Fibroblast of skin of scalp (primary cell): ENCODE measurements around the gene SERPINA6.
"Not testable (repeated sequence)": the region's sequence is repeated elsewhere in the genome, so short reads cannot be mapped to it uniquely, and the experiment has no call there.

Experiments used
- DNase-seq: peaks from one replicate; pipeline ENCODE4 v3.0.0-alpha.2; 2013

The SERPINA6 gene

DNA sequence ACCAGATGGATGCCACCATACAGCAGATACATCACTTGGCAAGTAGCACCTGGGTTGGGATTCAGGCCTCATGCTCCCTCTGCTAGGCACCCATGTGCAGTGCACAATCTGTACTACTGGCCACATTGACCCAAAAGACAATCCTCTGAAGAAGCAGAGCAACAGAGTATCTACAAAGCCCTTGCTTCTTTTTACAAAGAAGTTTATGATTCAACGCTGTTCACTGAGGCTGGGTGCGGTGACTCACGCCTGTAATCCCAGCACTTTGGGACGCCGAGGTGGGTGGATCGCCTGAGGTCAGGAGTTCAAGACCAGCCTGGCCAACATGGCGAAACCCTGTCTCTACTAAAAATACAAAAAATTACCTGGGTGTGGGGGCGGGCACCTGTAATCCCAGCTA lies 31.1 kb upstream of the SERPINA6 start:
- DNase-seq: not testable (repeated sequence)

DNA sequence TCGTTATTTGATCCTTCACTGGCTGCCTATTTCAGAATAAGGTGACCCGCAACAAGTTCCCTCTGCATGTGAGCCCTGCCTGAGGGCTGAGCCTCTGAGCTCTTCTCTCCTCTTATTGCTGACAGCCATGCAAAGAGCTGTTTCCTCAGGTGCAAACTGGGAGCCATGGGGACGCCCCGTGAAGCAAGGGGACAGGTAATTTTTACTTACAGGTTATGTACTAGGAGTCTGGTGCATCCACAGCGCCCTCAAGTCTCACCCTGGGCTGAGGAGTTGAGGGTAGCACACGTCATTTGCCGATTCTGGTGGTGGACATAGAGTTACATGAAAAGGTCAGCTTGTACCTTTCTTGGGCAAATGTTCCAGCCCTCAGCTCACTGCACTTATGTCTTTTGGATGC lies 26.1 kb upstream of the SERPINA6 start:
- no peak for DNase-seq

DNA sequence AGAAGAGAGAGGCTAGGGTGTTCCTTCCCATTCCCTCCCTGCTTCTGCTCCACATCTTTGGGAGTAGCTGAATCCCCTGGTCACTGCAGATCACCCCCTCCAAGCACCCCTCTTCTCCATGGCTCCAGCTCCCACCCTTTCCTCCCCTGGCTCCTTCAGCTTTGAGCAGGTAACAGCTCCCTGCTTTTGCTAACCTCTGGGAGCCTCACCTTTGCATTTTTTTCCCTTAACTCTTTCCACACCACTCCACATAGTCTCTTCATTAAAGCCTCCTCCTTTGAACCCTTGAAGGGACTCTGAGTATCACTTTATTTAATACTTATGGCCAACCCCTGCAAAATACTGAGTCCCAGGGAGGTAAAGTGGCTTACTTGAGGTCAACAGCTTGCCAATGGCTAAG lies 25.7 kb upstream of the SERPINA6 start:
- DNase-seq: no peak

DNA sequence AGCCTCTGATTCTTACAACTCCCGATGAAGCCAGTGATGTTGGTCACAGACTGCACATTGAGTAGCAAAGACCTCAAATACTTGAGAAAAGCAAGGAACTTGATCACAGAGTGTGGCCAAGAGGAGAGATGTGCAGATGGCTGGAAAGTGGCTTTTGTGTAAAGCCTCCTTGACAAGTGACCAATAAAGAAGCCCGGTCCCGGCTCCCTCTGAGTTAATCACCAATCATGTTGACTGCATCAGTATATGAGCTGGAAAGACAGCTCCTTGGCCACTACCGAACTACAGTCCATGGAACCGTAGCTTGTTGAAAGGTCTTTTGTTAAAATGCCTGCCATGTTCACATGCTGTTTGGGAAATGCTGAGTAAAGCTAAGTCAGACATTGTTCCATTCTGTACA lies 23.7 kb upstream of the SERPINA6 start:
- DNase-seq: no peak

DNA sequence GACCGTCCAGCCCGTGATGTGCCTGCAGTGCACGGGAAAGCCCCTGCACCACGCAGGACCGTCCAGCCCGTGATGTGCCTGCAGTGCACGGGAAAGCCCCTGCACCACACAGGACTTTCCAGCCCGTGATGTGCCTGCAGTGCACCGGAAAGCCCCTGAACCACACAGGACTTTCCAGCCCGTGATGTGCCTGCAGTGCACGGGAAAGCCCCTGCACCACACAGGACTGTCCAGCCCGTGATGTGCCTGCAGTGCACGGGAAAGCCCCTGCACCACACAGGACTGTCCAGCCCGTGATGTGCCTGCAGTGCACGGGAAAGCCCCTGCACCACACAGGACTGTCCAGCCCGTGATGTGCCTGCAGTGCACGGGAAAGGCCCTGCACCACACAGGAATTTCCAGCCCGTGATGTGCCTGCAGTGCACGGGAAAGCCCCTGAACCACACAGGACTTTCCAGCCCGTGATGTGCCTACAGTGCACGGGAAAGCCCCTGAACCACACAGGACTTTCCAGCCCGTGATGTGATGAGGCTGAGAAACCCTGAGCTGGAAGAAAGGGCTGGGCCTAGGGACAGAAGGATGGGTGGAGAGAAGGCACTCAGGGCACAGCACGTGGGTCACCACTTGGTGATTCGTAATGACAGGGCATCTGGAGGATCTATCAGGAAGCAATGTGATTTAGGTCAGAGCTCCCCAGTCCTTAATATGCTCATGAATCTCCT lies 23.1 kb upstream of the SERPINA6 start:
- DNase-seq: peak; percentile 21

DNA sequence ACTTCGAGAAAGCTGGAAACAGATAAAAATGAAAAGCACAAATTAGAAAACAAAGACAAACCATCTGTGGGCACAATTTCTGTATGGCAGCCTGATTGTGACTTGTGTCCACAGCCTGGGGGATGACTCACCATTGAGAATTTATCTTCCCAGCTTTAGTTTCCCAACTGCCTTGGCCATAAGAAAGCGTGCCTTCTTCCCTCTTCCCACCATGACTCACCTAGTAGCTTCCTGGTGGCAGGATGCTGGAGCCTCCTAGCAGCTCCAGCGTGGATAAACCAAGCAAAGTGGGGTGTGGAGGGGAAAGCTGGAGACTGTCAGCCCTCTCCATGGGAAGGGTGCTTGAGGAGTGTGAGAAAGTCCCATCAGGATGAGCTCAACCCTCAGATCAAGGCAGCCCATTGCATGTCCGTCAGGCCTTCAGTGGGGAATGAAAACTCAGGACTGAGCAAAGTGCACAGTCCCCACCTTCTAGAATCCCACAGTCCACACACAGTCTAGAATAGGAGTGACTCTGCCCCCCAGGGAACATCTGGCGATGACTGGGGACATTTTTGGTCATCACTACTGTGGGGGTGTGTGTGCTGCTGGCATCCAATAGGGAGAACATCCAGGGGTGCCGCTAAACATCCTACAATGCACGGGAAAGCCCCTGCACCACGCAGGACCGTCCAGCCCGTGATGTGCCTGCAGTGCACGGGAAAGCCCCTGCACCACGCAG lies 22.4 kb upstream of the SERPINA6 start:
- peak; percentile 94 for DNase-seq

DNA sequence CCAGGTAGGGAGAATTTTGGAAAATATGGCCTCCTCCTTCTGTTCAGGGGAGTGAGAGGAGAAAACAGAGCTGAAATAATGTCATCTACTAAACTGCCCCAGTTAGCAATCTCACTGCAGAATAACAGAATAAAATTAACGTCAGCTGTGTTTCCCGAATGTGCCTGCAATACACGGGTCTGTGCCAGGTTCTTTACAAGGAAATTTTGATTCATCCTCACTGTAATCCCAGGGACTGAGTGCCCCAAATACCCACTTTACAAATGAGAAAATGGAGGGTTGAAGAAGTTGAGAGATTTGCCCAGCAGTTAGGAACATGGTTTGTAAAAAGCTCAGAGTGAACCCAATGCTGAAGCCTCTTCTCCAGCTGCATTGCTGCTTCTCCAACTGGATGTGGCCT lies 21.3 kb upstream of the SERPINA6 start:
- no peak for DNase-seq

DNA sequence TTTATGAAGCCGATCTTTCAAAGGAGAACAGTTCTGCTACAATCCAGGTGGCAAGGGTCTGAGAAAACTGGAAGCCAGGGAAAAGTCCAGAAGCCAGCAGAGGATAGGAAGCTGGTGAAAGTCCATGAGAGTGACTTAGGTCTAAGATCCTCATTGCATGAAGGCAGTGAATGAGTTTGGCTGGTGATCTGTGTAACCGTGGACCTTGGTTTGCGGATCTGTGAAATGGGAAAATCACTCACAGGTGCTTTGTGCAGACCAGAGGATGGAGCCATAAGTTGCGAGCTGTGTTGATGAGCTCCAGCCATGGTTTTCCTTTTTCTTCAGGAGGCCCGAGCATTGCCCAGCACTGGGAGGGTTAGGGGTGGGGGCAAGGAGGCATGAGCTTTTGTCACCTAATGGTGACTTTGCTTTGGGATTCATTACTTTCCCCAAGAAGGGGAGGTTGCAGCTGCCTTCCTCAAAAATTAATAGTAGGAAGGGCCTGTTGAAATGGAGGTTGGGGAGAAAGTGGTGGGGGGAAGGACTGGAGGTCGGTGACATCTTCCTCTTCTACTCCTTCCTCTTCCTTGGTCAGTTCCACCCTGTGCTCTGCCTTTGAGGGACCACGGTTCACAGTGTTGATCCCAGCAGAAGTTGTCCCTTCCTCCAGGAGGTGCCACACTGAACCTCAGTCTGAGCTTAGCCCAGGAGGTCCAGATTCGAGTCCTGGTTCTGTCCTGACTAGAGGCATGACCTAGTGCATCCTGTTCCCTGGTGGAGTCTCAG lies 20.3 kb upstream of the SERPINA6 start:
- DNase-seq: no peak

DNA sequence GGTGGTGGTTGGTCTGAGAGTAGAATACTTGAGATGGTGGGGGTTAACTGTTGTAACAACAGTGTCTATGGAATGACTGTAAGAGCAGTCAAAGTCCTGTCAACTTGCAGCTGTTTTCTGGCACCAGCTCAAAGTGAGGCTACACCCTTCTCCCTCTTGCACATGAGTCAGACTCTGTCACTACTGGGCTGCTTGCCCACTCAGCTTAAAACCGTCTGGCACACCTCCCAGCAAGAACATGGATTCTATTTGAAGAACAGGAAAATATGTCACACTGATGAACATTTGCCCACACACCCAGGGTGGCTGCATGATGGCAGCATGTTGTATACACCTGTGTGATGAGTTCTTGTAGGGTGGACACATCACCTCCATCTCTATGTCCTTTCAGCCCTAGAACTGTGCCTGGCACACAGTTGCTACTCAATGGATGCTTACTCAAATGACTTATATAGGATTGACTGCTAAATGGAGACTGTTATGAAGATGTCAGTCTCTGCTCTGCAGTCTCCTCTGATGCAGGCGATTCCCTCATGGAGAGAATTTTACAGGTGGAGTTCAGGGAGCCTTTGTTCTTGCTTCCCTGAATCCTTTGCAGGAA lies 19.3 kb upstream of the SERPINA6 start:
- DNase-seq: peak; percentile 100

DNA sequence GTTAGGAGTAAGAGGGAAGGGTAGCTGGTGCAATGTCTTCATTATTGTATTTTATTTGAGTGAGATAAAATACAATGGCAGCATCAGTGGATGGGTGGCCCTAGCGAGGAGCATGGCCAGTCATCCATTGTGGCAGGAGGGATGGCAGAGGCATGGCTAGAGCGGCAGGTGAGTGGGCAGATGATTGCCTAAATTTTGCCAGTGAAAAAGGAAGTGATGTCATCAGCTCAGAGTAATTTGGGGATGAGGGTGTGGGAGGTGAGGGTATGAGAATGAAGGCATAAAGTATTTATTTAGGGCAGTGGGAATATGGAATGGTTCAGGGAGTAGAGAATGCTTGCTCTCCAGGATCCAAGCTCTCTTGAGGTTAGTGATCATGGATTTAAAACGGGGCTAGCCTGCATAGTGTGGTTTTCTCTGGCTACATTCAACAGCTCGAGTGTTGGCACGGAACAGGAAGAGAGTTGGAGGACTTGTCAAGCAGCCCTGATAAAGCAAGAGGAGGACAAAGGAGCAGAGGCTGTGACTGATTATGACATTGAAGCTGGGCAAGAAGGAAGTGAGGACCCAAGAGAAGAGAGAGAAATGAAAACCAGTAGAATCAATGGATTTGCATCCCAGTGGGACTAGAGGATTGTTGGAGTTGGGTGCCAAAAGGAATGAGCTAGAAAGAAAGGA lies 18.7 kb upstream of the SERPINA6 start:
- peak; percentile 83 for DNase-seq

DNA sequence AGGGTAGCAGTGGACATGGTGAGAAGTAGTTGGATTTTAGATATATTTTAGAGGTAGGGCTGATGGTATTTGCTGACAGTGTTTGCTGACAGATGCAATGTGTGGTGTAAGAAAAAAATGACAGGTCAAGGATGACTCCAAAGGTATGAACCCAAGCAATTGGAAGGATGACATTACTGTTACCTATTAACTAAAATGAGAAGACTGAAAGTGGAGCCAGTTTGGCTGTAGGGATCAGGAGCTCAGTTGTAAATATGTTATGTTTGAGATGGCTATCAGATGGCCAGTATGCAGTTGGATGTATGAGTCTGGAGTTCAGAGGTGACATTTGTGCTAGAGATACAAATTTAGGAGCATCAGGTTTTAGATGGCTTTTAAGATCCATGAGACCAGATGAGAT lies 17.4 kb upstream of the SERPINA6 start:
- DNase-seq: no peak

DNA sequence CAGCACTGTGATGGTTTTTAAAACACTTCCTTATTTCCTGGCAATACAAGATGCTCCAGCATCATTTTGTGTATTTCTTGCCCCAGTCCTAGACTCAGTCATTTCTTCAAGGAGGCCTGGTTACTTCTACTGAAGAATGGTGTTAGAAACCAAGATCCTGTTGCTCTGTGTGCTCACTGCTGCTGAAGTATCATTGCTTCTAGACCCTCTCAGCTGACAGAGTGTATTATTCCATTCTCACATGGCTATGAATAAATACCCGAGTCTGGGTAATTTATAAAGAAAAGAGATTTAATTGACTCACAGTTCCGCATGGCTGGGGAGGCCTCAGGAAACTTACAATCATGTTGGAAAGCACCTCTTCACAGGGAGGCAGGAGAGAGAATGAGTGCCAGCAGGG lies 14.9 kb upstream of the SERPINA6 start:
- no peak for DNase-seq

DNA sequence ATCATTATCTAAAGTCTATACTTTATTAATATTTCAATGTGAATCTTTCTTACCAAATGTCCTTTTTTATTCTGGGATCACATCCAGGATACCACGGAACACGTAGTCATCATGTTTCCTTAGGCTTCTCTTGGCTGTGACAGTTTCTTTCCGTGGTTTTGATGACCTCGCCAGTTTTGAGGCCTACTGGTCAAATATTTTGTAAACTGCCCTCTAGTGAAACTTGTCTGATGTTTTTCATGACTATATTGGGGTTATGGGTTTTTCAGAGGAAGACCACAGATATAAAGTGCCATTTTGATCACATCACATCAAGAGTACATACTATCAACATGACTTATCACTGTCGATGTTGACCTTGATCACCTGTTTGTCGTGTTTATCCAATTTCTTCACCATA lies 14.1 kb upstream of the SERPINA6 start:
- peak; percentile 74 for DNase-seq

DNA sequence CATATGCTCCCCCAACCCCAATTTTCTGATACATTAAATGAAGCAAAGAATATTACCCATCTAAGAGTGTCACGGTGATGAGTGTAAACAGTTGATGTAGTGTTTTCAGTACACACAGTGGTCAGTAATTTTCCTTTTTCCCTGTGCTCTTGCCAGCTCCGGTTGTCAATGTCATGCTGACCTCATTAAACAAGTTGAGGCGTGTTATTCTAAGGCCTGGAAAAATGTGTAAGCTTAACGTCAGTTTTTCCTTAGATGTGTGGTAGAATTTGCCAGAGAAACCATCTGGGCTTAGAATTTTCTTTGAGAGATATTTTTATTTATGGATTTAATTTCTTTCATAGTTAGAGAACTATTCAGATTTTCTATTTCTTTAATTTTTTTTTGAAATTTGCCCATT lies 11.7 kb upstream of the SERPINA6 start:
- DNase-seq: no peak

DNA sequence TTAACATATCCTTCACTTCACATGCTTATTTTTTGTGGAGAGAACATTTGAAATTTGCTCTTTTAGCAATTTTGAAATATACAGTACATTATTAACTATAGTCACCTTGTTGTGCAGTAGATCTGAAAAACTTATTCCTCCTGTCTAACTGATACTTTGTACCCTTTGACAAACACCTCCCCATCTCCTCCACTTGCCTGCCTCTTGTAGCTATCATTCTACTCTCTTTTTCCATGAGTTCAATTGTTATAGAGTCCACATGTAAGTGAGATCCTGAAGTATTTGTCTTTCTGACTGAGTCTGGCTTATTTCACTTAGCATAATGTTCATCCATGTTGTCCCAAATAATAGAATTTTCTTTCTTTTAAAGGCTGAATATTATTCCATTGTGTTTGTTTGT lies 9.5 kb upstream of the SERPINA6 start:
- DNase-seq: no peak

DNA sequence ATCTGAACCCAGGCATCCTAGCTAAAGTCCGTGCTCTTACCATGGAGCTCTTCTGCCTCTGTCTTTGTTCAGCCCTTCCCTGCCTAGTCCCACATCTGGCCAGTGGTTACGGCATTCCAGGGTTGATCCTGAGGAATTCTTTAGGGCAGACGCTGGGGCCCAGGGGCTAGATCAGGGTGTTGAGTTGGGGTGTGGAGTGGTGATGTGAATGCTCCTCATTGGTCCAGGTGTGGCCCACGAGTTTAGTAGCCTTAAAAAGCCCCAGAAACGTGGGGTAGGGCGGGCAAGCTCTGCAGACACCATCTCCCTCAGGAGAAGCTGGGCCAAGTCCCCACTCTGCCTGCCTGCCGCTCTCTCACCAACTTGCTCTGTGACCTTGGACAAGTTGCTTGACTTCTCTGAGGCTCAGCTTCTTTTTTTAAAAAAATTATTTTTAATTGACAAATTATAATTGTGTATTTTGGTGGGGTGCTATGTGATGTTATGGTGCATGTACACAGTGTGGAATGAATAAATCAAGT lies 9.0 kb upstream of the SERPINA6 start:
- no peak for DNase-seq

DNA sequence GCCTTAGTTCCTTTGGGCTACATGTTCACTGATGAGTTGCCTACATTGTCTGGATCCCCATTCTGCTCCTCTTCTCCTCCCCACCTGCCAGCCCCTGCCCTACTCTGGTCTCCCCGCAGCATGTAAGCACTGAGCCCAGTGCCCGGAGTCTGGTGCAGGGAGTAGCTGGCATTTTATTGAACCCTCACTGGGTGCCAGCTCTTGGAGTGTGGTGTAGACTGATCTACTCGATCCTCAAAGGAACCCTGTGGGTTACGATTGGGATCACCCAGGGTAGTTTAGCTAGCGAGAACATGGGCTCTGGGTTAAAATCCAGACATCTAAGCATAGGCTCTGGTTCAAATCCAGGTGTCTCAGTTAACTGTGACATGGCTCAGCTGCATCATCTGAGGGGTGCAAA lies 8.3 kb upstream of the SERPINA6 start:
- DNase-seq: no peak

DNA sequence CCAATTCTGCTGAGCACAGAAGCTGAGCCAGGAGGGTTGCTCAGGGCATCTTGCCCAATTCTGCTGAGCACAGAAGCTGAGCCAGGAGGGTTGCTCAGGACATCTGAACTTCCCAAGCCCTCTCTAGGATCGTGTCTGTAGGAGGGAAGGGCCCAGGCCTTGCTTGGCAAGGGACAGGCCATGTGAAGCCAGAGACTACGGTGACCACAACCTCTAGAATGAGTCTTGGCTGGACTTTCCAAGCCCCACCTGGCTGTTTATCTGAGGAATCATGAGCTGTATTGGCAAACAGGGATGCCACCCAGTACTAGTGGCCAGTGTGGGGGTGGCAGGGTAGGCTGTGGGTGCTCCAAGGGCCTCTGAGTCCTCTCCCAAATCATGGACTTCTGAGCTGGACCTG lies 7.7 kb upstream of the SERPINA6 start:
- no peak for DNase-seq

DNA sequence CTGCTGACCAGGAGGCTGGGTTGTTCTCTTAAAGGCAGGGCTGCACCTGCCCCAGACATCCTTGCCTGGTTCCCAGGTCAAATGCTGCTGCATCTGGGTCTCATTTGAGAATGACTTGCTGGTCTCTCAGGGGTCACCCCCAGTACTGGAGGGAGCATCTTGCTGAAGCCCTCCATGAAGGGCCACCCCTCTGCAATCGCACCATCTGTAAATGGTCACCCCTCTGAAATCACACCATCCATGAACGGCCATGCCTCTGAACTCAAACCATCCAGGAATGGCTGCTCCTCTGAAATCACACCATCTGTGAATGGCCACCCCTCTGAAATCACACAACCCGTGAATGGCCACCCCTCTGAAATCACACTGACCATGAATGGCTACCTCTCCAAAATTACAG lies 7.3 kb upstream of the SERPINA6 start:
- no peak for DNase-seq

DNA sequence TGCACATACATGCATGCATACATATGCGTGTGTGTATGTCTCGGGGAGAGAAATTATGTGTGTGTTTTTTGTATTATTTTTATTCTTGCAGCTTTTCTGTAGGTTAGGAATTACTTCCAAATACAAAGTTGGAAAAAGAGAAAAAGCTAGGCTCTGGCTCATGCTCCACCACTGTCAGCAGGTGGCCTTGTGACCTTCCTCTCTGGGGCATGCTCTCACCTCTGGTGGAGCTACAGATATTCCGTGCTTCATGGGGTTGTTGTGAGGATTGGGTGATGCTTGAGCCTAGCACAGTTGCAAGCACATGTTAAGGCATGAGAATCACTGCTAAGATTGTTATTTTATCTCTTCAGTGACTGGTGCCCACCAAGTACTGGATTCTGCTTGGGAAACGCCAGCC lies 6.7 kb upstream of the SERPINA6 start:
- no peak for DNase-seq

DNA sequence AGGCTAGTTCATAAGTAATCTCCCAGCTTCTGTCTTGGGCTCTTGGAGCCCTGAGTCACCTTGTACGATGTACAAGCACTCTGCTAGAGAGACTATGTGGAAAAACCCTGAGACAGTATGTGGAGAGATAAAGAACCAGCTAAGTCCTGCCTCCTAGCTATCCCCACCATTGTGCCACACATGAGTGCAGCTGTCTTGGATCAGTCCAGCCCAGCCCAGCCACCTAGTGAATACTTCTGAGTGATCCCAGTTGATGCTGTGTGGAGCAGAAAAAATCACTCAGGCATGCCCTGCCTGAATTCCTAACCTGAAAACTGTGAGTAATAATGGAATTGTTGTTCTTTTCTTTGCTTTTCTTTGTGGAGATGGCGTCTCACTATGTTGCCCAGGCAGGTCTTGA lies 5.1 kb upstream of the SERPINA6 start:
- no peak for DNase-seq
